H9 (cell line): ENCODE results near the gene CDH24. TPM values are rescaled to one million over a fixed set of nuclear protein-coding genes. Genes with fewer than 3 reads are reported as not detected.

ENCODE experiments used
- DNase-seq: peaks from one replicate; pipeline ENCODE4 v3.0.0-alpha.2; 2017
- H2AFZ ChIP-seq: one replicate; pipeline ENCODE4 v1.6.1; 2013; ENCODE audit warnings: mild to moderate bottlenecking, low read length, control low read depth, moderate library complexity
- H2AK5ac ChIP-seq: 2 replicates; pipeline ENCODE4 v1.6.1; 2013; ENCODE audit warnings: low read length, control low read depth, mixed read lengths; ENCODE audit not compliant: insufficient read length
- H2BK120ac ChIP-seq: one replicate; pipeline ENCODE4 v1.6.1; 2013; ENCODE audit warnings: low read depth, mild to moderate bottlenecking, low read length, control low read depth, inconsistent platforms; ENCODE audit not compliant: poor library complexity, severe bottlenecking
- H2BK12ac ChIP-seq: 2 replicates; pipeline ENCODE4 v1.6.1; 2013; ENCODE audit warnings: low read length, control low read depth, mixed read lengths, low read depth; ENCODE audit not compliant: insufficient read length
- H2BK15ac ChIP-seq: 2 replicates; pipeline ENCODE4 v1.6.1; 2013; ENCODE audit warnings: low read depth, low read length, control low read depth
- H2BK20ac ChIP-seq: one replicate; pipeline ENCODE4 v1.6.1; 2013; ENCODE audit warnings: low read depth, mild to moderate bottlenecking, low read length, control low read depth, inconsistent platforms; ENCODE audit not compliant: poor library complexity, severe bottlenecking
- H2BK5ac ChIP-seq: 2 replicates; pipeline ENCODE4 v1.6.1; 2013; ENCODE audit warnings: low read length, control low read depth, mixed read lengths; ENCODE audit not compliant: insufficient read length
- H3K14ac ChIP-seq: 2 replicates; pipeline ENCODE4 v1.6.1; 2013; ENCODE audit warnings: low read length, control low read depth; ENCODE audit not compliant: insufficient read depth
- H3K18ac ChIP-seq: 2 replicates; pipeline ENCODE4 v1.6.1; 2013; ENCODE audit warnings: low read depth, mild to moderate bottlenecking, mixed read lengths, low read length, control low read depth; ENCODE audit not compliant: insufficient read length
- H3K23ac ChIP-seq: 2 replicates; pipeline ENCODE4 v1.6.1; 2013; ENCODE audit warnings: low read length, control low read depth, mixed read lengths, low read depth; ENCODE audit not compliant: insufficient read length
- H3K23me2 ChIP-seq: 2 replicates; pipeline ENCODE4 v1.6.1; 2013; ENCODE audit warnings: low read depth, mild to moderate bottlenecking, mixed read lengths, low read length, control low read depth; ENCODE audit not compliant: insufficient read length, poor library complexity, severe bottlenecking
- H3K27ac ChIP-seq: 2 replicates; pipeline ENCODE4 v1.5.1; 2013; ENCODE audit warnings: low read length, control low read depth, mixed read lengths, low read depth; ENCODE audit not compliant: insufficient read length
- H3K27me3 ChIP-seq: 2 replicates; pipeline ENCODE4 v1.6.1; 2013; ENCODE audit warnings: low read length, control low read depth, inconsistent platforms; ENCODE audit not compliant: insufficient read depth
- H3K4ac ChIP-seq: 2 replicates; pipeline ENCODE4 v1.6.1; 2013; ENCODE audit warnings: low read depth, mild to moderate bottlenecking, control low read depth, inconsistent platforms, low read length, moderate library complexity
- H3K4me1 ChIP-seq: 2 replicates; pipeline ENCODE4 v1.6.1; 2013; ENCODE audit warnings: low read length, control low read depth, inconsistent platforms; ENCODE audit not compliant: insufficient read depth
- H3K4me2 ChIP-seq: 2 replicates; pipeline ENCODE4 v1.6.1; 2013; ENCODE audit warnings: low read length, control low read depth, mixed read lengths; ENCODE audit not compliant: insufficient read length, insufficient read depth
- H3K56ac ChIP-seq: 2 replicates; pipeline ENCODE4 v1.6.1; 2013; ENCODE audit warnings: low read depth, mild to moderate bottlenecking, mixed read lengths, low read length, control low read depth; ENCODE audit not compliant: insufficient read length
- H3K79me1 ChIP-seq: 2 replicates; pipeline ENCODE4 v1.6.1; 2013; ENCODE audit warnings: low read depth, mild to moderate bottlenecking, moderate library complexity, low read length, control low read depth, inconsistent platforms; ENCODE audit not compliant: insufficient read depth, poor library complexity, severe bottlenecking
- H3K79me2 ChIP-seq: 2 replicates; pipeline ENCODE4 v1.6.1; 2013; ENCODE audit warnings: low read length, control low read depth, inconsistent platforms; ENCODE audit not compliant: insufficient read depth
- H3K9ac ChIP-seq: 2 replicates; pipeline ENCODE4 v1.6.1; 2013; ENCODE audit warnings: low read length, control low read depth, mixed read lengths; ENCODE audit not compliant: insufficient read length; ENCODE audit errors: extremely low read depth
- H3K9me3 ChIP-seq: one replicate; pipeline ENCODE4 v1.6.1; 2013; ENCODE audit warnings: low read depth, low read length, inconsistent platforms; ENCODE audit not compliant: control insufficient read depth
- H3T11ph ChIP-seq: one replicate; pipeline ENCODE4 v1.6.1; 2013; ENCODE audit warnings: mild to moderate bottlenecking, low read length, control low read depth, inconsistent platforms
- H4K20me1 ChIP-seq: one replicate; pipeline ENCODE4 v1.6.1; 2013; ENCODE audit not compliant: control insufficient read depth, insufficient read length, insufficient read depth
- H4K5ac ChIP-seq: 2 replicates; pipeline ENCODE4 v1.6.1; 2013; ENCODE audit warnings: low read depth, mild to moderate bottlenecking, mixed read lengths, low read length, control low read depth; ENCODE audit not compliant: insufficient read length
- H4K8ac ChIP-seq: replicated peaks from 2 replicates; pipeline ENCODE4 v1.6.1; 2013; ENCODE audit warnings: low read length, control low read depth, mixed read lengths, low read depth; ENCODE audit not compliant: insufficient read length
- H4K91ac ChIP-seq: 2 replicates; pipeline ENCODE4 v1.6.1; 2013; ENCODE audit warnings: low read depth, mild to moderate bottlenecking, moderate library complexity, mixed read lengths, low read length, control low read depth; ENCODE audit not compliant: insufficient read length
- H3K27ac Mint-ChIP-seq, 3 experiments: 2 replicates in 2 of 3; 3 replicates in 1 of 3; pipeline ENCODE4 v1.8.0; 2020 to 2021; ENCODE audit warnings: mixed read lengths in 3 of 3, mild to moderate bottlenecking in 1 of 3, moderate library complexity in 1 of 3
- H3K27me3 Mint-ChIP-seq: 2 replicates; pipeline ENCODE4 v1.8.0; 2021; ENCODE audit warnings: low read depth, mild to moderate bottlenecking, moderate library complexity, mixed read lengths
- H3K36me3 Mint-ChIP-seq, 3 experiments: 2 replicates in 2 of 3; 3 replicates in 1 of 3; pipeline ENCODE4 v1.8.0; 2020 to 2021; ENCODE audit warnings: low read depth in 3 of 3, mixed read lengths in 3 of 3; ENCODE audit not compliant: insufficient read depth in 1 of 3
- H3K4me1 Mint-ChIP-seq, 2 experiments: 2 replicates each; pipeline ENCODE4 v1.8.0; 2020; ENCODE audit warnings: mixed read lengths in 2 of 2
- H3K4me3 Mint-ChIP-seq, 2 experiments: 2 replicates in 1 of 2; 3 replicates in 1 of 2; pipeline ENCODE4 v1.8.0; 2020 to 2021; ENCODE audit warnings: mild to moderate bottlenecking in 2 of 2, mixed read lengths in 2 of 2, moderate library complexity in 1 of 2
- H3K9me3 Mint-ChIP-seq, 2 experiments: 2 replicates in 1 of 2; 3 replicates in 1 of 2; pipeline ENCODE4 v1.8.0; 2020; ENCODE audit warnings: mild to moderate bottlenecking in 2 of 2, mixed read lengths in 2 of 2, moderate library complexity in 1 of 2
- CTCF ChIP-seq: fragments of 200-600 bp; sonication (generic); conservative IDR thresholded peaks from 3 replicates; pipeline ENCODE4 v1.8.0; 2021; ENCODE audit warnings: antibody characterized with exemption, mild to moderate bottlenecking
- WGBS: extraction: QIAGEN DNeasy Blood & Tissue Kit; methylation state at CpG from one replicate; pipeline ENCODE4 v1.1.7; 2013; ENCODE audit warnings: missing lambda C conversion rate, low lambda C conversion rate, mixed read lengths; ENCODE audit not compliant: insufficient read length; ENCODE audit errors: extremely low coverage; 5-methylcytosine and 5-hydroxymethylcytosine counted together
- total RNA-seq: library from RNA; stranded (reverse); gene quantifications from 2 replicates; pipeline ENCODE4 v1.2.1, GENCODE V29; 2021

Gene CDH24
- total RNA-seq, 1 experiment from 2014 or later = 16.7 TPM

GRCh38 chr14:23057757-23058653 is 685 bp upstream of the CDH24 start:
- Histone ChIP-seq H3K9me3 (no peaks in the 10 kb centered on the region), H3K27me3 (no peaks in the 10 kb centered on the region), H3K56ac (no peak overlapping the region), H2BK5ac (no peak overlapping the region), H3K23ac (no peak overlapping the region), H3T11ph (no peak overlapping the region), H3K79me2 (no peaks in the 10 kb centered on the region), H4K91ac (no peak overlapping the region), H2AFZ (no peak overlapping the region), H4K20me1 (no peaks in the 10 kb centered on the region), H2BK12ac (no peak overlapping the region), H3K27ac (no peak overlapping the region), H2BK15ac (no peak overlapping the region), H2AK5ac (no peak overlapping the region), H3K23me2 (peaks cover 15% of the 10 kb centered on the region), H3K79me1 (no peaks in the 10 kb centered on the region), H3K18ac (peak overlapping the region; percentile 51), H4K8ac (no peak overlapping the region), H4K5ac (no peak overlapping the region), H3K9ac (peak overlapping the region; percentile 23), H3K4ac (no peak overlapping the region), H3K4me1 (no peaks in the 10 kb centered on the region; the same call in 1 of the 2 replicates), H3K14ac (peak overlapping the region; percentile 71), H2BK20ac (no peak overlapping the region), H2BK120ac (no peak overlapping the region), H3K4me2 (peak overlapping the region; percentile 96)
- peak; percentile 97 for TF ChIP-seq CTCF
- no CpG with 5 or more reads among the region's 51 CpGs for WGBS
- peaks cover 9% of the 10 kb centered on the region for H3K27me3 Mint-ChIP-seq
- H3K27ac Mint-ChIP-seq = peak overlapping the region; percentile 85 to 96 (median 93); a peak in 5 of 7 replicates
- H3K4me1 Mint-ChIP-seq = peaks cover 15 to 18% of the 10 kb centered on the region in 2 experiments
- DNase-seq = peak; percentile 95
- no peaks in the 10 kb centered on the region for H3K9me3 Mint-ChIP-seq
- peaks cover 26 to 57% (median 56%) of the 10 kb centered on the region in 3 experiments for H3K36me3 Mint-ChIP-seq
- peak overlapping the region; percentile 85 to 92 for H3K4me3 Mint-ChIP-seq
